Right cardiac atrium (tissue), 5 donors: Measurements from ENCODE around the gene FAM107A. TPM values are rescaled to one million over a fixed set of nuclear protein-coding genes. Genes with fewer than 3 reads are reported as not detected.

Experiments
- polyA plus RNA-seq: library from polyadenylated mRNA; stranded (reverse); fragments of 200-250 nt; gene quantifications from one replicate; pipeline ENCODE4 v1.2.3, GENCODE V29; 2013
- total RNA-seq, 4 donors: library from RNA; stranded (reverse); fragmentation: NEBNext Ultra II Directional; extraction: Animal tissue kit (Norgen Biotek cat#: 25700); gene quantifications; one replicate each; pipeline ENCODE4 v1.2.1, GENCODE V29; 2021
- donor health status: healthy with polysubstance abuse.
- donor health status: DM: no; HTN: yes; CAD: no.
- donor health status: DM: no; HTN: no; CAD: no.
- donor health status: DM: no; HTN: yes; CAD: no; lungs with severe emphysema.
- donor health status: DM: yes; HTN: yes; CAD: no.

The FAM107A gene
- total and polyA plus RNA-seq, 5 donors: 38.0 to 80.8 (median 55.9) TPM

Other genes with a start within 250 kb of the FAM107A start
- gene PXK, start 244.5 kb downstream of the FAM107A start, total RNA-seq: 10 to 100 TPM; 11.4 to 17.3 (median 13.7) TPM
- gene PXK, start 244.5 kb downstream of the FAM107A start, polyA plus RNA-seq: 7.7 TPM
- gene PDHB, start 143.6 kb downstream of the FAM107A start, total RNA-seq: 100 to 1,000 TPM; 115 to 148 (median 134) TPM
- 242 TPM for gene PDHB, start 143.6 kb downstream of the FAM107A start, polyA plus RNA-seq
- gene KCTD6, start 85.3 kb downstream of the FAM107A start, total RNA-seq: 10 to 100 TPM in 1 of 4 donors, 1 to 10 TPM in 3; 8.0 to 10.3 (median 8.3) TPM
- 9.7 TPM for gene KCTD6, start 85.3 kb downstream of the FAM107A start, polyA plus RNA-seq
- gene ACOX2, start 40.2 kb downstream of the FAM107A start, total RNA-seq: 10 to 100 TPM; 23.4 to 42.2 (median 40.6) TPM
- 33.9 TPM for gene ACOX2, start 40.2 kb downstream of the FAM107A start, polyA plus RNA-seq
- under 1 TPM; 0.24 to 0.37 (median 0.29) TPM for gene FAM3D, start 89.4 kb upstream of the FAM107A start, total RNA-seq
- 0.14 TPM for gene FAM3D, start 89.4 kb upstream of the FAM107A start, polyA plus RNA-seq